Stimulated activated CD4-positive, alpha-beta T cell treated with anti-CD3 and anti-CD28 coated beads, Interleukin-12 subunit alpha, Interleukin-12 subunit beta, amount 100 ng/mL, for 4 hours (primary cell): Measurements from ENCODE around the gene MAP2K7.
"Not testable (repeated sequence)": the region's sequence is repeated elsewhere in the genome, so short reads cannot be mapped to it uniquely, and the experiment has no call there.

Experiments
- DNase-seq: peaks from one replicate; pipeline ENCODE4 v3.0.0-alpha.2; 2020

Gene MAP2K7

GRCh38 chr19:7932276-7932929, 28.7 kb downstream of the MAP2K7 start:
- no peak for DNase-seq

DNA sequence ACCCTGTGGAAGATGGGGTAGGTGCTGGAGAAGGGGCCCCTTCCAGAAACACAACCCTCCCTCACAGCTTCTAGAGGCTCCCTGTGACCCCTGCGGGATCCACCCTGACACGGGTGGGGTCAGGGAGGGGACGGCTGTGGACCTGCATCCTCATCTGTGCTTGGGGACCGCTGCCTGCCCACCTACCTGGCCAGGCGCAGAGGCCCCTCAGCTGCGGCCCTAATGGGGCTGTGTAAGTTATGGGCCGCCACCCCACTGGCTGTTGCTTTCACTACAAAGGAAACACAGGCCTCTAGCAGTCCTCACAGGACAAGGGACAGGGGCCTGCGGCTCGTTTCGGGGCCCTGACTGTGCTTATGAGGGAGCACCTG, 29.2 kb downstream of the MAP2K7 start:
- DNase-seq, result no peak

- no peak for DNase-seq
Measured at GRCh38 chr19:7933411-7933810, 29.7 kb downstream of the MAP2K7 start.

DNA sequence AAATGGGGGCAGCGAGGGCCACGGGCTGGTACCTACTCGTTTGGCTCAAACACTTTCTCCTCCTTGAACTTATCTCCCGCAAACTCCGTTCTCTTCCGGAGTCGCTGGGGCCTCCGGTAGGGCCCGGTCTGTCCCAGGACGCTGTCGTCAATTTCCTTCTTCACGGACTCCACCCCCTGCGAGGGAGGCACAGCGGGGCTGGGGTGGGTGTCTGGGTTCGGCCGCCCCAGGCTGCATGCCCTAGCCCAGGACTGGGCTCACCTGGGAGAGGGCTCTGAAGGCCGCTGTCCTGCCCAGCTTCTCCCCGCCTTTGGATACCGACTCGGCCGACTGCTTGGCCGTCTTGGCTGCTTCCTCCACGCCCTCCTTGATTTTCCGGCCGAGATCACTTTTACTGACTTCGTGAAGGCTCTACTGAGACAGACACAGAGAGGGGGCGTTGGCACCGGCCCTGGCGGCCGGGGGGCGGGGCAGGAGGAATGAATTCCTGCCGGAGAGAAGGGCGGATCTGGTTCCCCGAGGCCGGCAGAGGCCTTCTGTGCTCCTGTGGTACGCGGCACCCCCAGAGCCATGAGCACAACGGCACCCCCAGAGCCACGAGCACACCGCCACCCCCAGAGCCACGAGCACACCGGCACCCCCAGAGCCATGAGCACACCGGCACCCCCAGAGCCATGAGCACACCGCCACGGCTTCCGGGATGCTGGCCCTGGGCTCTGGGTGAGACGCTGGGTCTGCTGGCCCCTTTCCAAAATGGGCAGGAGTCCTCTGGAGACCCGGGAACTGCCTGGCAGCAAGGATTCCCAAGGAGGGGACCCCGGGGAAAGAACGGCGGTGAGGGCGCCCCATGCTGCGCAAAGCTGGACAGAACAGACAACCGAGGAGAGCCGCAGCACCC, 30.4 kb downstream of the MAP2K7 start:
- DNase-seq, result no peak

DNA sequence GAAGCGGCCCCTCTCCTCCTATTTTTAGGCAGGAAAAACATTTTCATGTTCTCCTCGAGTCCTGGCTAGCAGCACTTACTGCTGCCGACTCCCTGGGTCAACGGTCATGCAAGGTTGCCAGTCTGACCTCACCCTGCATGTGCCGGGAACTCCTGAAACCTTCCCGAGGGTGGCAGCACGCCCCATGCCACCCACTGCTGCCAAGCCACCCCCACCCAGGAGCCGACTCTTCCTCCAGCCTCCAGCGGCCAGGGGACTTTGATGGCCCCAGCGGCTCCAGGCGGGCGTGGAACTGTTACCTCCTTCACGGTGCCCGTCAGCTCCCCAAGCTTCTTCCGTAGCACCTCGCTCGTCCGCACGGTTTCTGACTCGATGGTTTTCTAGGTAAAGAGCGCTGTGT, 31.1 kb downstream of the MAP2K7 start:
- DNase-seq, result no peak

DNA sequence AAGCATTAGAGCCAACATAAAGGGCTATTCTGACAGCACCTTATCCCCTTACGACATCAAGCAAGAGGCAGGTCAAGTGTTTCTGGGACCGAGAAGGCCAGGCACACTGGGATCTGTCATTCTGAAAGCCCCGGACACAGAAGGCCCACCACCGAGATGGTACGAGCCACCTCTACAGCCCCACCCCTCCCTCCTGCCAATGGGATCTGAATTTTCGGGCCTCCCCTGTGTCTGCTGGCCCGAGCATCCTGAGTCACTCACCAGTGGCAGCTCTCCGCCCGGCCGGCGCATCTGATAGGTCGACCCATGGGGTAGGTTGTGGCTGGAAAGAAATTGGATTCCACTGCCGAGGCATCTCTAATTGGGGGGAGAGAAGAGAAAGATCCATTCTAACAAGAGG, 37.2 kb downstream of the MAP2K7 start:
- DNase-seq, result no peak

GRCh38 chr19:7941895-7942596, 38.4 kb downstream of the MAP2K7 start:
- DNase-seq, result no peak

GRCh38 chr19:7942981-7943443, 39.3 kb downstream of the MAP2K7 start:
- DNase-seq, result no peak

- DNase-seq, result peak; percentile 97
Measured at GRCh38 chr19:7943444-7944176, 39.9 kb downstream of the MAP2K7 start, which contains the start of gene TIMM44. Gene TIMM44, minus strand, starts transcription at chr19:7943666. Its CDS starts 15 bp downstream, at chr19:7943651.

DNA sequence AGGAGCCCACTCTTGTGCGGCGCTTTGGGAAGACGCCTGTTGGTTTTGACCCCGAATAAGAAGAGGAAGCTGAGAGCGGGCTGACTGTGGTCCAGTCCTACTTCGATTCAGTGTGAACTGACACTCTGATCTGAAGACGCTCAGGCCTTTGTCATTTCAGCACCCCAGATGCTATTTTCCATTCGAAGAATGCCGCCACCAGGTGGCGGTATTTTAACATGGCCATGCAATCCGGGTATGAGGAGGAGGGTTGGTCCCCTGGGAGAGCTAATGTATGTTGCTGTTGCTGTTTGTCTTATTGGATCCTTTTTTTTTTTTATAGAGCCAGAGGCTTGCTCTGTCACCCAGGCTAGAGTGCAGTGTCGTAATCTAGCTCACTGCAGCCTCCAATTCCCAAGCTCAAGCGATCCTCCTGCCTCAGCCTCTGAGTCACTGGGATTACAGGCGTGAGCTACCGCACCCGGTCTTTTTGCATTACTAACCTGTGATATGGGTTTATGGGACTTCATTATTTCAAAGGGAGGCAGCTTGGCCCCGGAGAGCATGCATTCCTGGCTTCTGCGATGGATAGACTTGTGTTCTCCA, 40.6 kb downstream of the MAP2K7 start:
- peak; percentile 84 for DNase-seq

- DNase-seq, result no peak
Measured at GRCh38 chr19:7947939-7948338, 44.3 kb downstream of the MAP2K7 start.

GRCh38 chr19:7953060-7953459, 49.4 kb downstream of the MAP2K7 start:
- no peak for DNase-seq

GRCh38 chr19:7953576-7953975, 49.9 kb downstream of the MAP2K7 start:
- DNase-seq, result no peak

- DNase-seq, result no peak
Measured at GRCh38 chr19:7955696-7956095, 52.0 kb downstream of the MAP2K7 start.

- no peak for DNase-seq
Measured at GRCh38 chr19:7959211-7959610, 55.5 kb downstream of the MAP2K7 start.

DNA sequence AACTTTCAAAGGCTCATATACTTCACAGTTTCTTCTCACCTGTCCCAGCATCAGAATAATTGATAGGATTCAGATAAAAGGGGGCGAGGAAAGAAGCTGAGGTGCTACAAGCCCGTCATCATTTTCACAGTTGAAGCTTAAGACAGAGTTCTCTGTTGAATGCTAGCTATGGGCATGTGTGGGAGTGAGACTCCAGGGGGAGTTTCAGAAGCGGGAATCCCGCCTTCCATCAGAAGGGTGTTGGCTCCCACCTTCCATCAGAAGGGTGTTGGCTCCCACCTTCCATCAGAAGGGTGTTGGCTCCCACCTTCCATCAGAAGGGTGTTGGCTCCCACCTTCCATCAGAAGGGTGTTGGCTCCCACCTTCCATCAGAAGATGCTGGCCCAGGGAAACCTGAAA, 57.4 kb downstream of the MAP2K7 start:
- DNase-seq, result not testable (repeated sequence)

- no peak for DNase-seq
Measured at GRCh38 chr19:7961920-7962626, 58.4 kb downstream of the MAP2K7 start.

GRCh38 chr19:7962644-7963268, 59.1 kb downstream of the MAP2K7 start:
- DNase-seq, result no peak

GRCh38 chr19:7963566-7963965, 59.9 kb downstream of the MAP2K7 start:
- DNase-seq, result no peak
